Gastrocnemius medialis (tissue), 4 donors: Measurements from ENCODE around the gene MRTFA.

ENCODE experiments used
- POLR2A ChIP-seq, 2 donors: fragments of 450-650 bp; IDR thresholded peaks; one replicate each; pipeline ENCODE4 v1.6.1; 2017; ENCODE audit warnings: antibody characterized with exemption in 2 of 2, mild to moderate bottlenecking in 2 of 2, moderate library complexity in 2 of 2
- TF ChIP-seq, protein P1 (sequence below), 5 experiments: fragments of 450-650 bp in 3 of 5; fragments of 200-600 bp in 2 of 5; sonication (generic) in 2 of 5; IDR thresholded peaks in 4 of 5; conservative IDR thresholded peaks in 1 of 5; 1 replicate in 4 of 5; 2 replicates in 1 of 5; pipeline ENCODE4 v1.5.1; 2016 to 2019; ENCODE audit warnings: antibody characterized with exemption in 5 of 5, mild to moderate bottlenecking in 3 of 5, moderate library complexity in 3 of 5

DNA sequence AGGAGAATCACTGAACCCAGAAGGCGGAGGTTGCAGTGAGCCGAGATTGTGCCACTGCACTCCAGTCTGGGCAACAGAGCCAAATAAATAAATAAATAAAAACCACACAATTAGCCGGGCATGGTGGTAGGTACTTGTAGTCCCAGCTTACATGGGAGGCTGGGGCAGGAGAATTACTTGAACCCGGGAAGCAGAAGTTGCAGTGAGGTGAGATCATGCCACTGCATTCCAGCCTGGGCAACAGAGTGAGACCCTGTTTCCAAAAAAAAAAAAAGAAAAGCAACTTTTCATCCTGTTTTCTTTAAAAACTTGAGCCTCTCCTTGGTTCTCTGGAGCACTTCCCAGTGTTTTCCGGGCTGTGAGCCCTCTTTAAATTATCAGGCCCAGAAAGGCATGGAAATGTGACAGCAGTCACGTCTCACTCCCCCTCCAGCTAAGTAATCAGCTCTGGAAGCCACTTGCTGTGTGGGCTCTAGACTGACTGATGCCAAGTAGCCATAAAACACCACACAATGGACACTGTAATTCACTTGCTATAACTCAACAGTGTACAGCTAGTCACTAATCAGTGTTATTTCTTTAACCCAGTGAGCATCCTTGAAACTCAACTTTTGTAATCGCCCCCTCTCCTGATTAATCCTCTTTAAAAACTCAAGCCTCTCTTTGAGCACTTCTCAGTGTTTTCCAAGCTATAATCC lies 29.8 kb upstream of the MRTFA start:
- TF ChIP-seq, protein P1, sequence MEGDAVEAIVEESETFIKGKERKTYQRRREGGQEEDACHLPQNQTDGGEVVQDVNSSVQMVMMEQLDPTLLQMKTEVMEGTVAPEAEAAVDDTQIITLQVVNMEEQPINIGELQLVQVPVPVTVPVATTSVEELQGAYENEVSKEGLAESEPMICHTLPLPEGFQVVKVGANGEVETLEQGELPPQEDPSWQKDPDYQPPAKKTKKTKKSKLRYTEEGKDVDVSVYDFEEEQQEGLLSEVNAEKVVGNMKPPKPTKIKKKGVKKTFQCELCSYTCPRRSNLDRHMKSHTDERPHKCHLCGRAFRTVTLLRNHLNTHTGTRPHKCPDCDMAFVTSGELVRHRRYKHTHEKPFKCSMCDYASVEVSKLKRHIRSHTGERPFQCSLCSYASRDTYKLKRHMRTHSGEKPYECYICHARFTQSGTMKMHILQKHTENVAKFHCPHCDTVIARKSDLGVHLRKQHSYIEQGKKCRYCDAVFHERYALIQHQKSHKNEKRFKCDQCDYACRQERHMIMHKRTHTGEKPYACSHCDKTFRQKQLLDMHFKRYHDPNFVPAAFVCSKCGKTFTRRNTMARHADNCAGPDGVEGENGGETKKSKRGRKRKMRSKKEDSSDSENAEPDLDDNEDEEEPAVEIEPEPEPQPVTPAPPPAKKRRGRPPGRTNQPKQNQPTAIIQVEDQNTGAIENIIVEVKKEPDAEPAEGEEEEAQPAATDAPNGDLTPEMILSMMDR (IDR thresholded peaks at IDR 0.05 in 4 of 5, conservative IDR thresholded peaks at IDR 0.05 in 1 of 5), result no peak
- no peak for TF ChIP-seq POLR2A (IDR thresholded peaks at IDR 0.05)
